CD14-positive monocyte (primary cell): Measurements from ENCODE around the gene GRK3. TPM values are rescaled to one million over a fixed set of nuclear protein-coding genes. Genes with fewer than 3 reads are reported as not detected.
"Not testable (repeated sequence)": the region's sequence is repeated elsewhere in the genome, so short reads cannot be mapped to it uniquely, and the experiment has no call there.

Experiments used
- DNase-seq, 3 donors: peaks; one replicate each; pipeline ENCODE4 v3.0.0-alpha.2; 2011 to 2022
- H2AFZ ChIP-seq: 2 replicates; pipeline ENCODE4 v1.6.0; 2012; ENCODE audit warnings: mild to moderate bottlenecking, low read depth, low read length, inconsistent platforms; ENCODE audit not compliant: insufficient read depth, poor library complexity, severe bottlenecking
- H3K27ac ChIP-seq, 2 donors: 1 replicate in 1 of 2; 2 replicates in 1 of 2; pipeline ENCODE4 v1.5.1; 2012 to 2013; ENCODE audit warnings: low read length in 2 of 2, control low read depth in 1 of 2, inconsistent platforms in 1 of 2, low read depth in 1 of 2, mild to moderate bottlenecking in 1 of 2
- H3K27me3 ChIP-seq, 2 donors: one replicate each; pipeline versions ENCODE4 v1.6.0 to v1.6.1; 2011 to 2013; ENCODE audit warnings: low read length in 2 of 2; ENCODE audit not compliant: control insufficient read depth in 2 of 2, insufficient read depth in 2 of 2
- H3K36me3 ChIP-seq, 2 donors: replicated peaks in 1 of 2; 1 replicate in 1 of 2; 2 replicates in 1 of 2; pipeline versions ENCODE4 v1.5.1 to v1.6.1; 2012 to 2013; ENCODE audit warnings: low read length in 2 of 2, control low read depth in 1 of 2, inconsistent platforms in 1 of 2, mild to moderate bottlenecking in 1 of 2; ENCODE audit not compliant: insufficient read depth in 2 of 2, control insufficient read depth in 1 of 2
- H3K4me1 ChIP-seq, 2 donors: 1 replicate in 1 of 2; 2 replicates in 1 of 2; pipeline versions ENCODE4 v1.5.1 to v1.6.1; 2012 to 2013; ENCODE audit warnings: low read length in 2 of 2, control low read depth in 1 of 2, inconsistent platforms in 1 of 2, mild to moderate bottlenecking in 1 of 2, moderate library complexity in 1 of 2; ENCODE audit not compliant: insufficient read depth in 2 of 2, control insufficient read depth in 1 of 2
- H3K4me2 ChIP-seq: replicated peaks from 2 replicates; pipeline ENCODE3; 2012; ENCODE audit warnings: low read length, moderate library complexity, mild to moderate bottlenecking; ENCODE audit not compliant: poor library complexity, severe bottlenecking; ENCODE audit errors: extremely low read depth
- H3K4me3 ChIP-seq, 3 experiments: fragments of 200-600 bp in 1 of 3; sonication (generic) in 1 of 3; replicated peaks in 1 of 3; 1 replicate in 2 of 3; 2 replicates in 1 of 3; pipeline ENCODE4 v1.5.1; 2011 to 2013; ENCODE audit warnings: low read length in 3 of 3, mild to moderate bottlenecking in 3 of 3, control low read depth in 2 of 3, low read depth in 2 of 3, inconsistent platforms in 1 of 3, moderate library complexity in 1 of 3
- H3K79me2 ChIP-seq: 2 replicates; pipeline ENCODE4 v1.6.0; 2012; ENCODE audit warnings: mild to moderate bottlenecking, control low read depth, inconsistent platforms, low read length, moderate library complexity; ENCODE audit not compliant: insufficient read depth
- H3K9ac ChIP-seq: 2 replicates; pipeline ENCODE4 v1.6.0; 2017; ENCODE audit warnings: low read length, mild to moderate bottlenecking; ENCODE audit not compliant: insufficient read depth, poor library complexity, severe bottlenecking
- H3K9me3 ChIP-seq, 2 donors: replicated peaks in 1 of 2; 1 replicate in 1 of 2; 2 replicates in 1 of 2; pipeline versions ENCODE4 v1.5.1 to v1.6.1; 2012 to 2013; ENCODE audit warnings: low read length in 2 of 2, control low read depth in 1 of 2; ENCODE audit not compliant: control insufficient read depth in 1 of 2, insufficient read depth in 1 of 2
- H4K20me1 ChIP-seq: 2 replicates; pipeline ENCODE4 v1.6.0; 2012; ENCODE audit warnings: mild to moderate bottlenecking, low read length, control low read depth, moderate library complexity; ENCODE audit not compliant: insufficient read depth
- H3K27ac Mint-ChIP-seq, 7 donors: one replicate each; pipeline ENCODE4 v1.8.0; 2020; ENCODE audit warnings: mild to moderate bottlenecking in 7 of 7, mixed read lengths in 7 of 7, moderate library complexity in 6 of 7, inconsistent platforms in 2 of 7
- H3K27me3 Mint-ChIP-seq, 3 donors: one replicate each; pipeline ENCODE4 v1.8.0; 2021 to 2022; ENCODE audit warnings: low read depth in 3 of 3, mild to moderate bottlenecking in 3 of 3, mixed read lengths in 3 of 3, moderate library complexity in 3 of 3, inconsistent platforms in 1 of 3
- H3K36me3 Mint-ChIP-seq, 2 donors: one replicate each; pipeline ENCODE4 v1.8.0; 2020; ENCODE audit warnings: mixed read lengths in 2 of 2, inconsistent platforms in 1 of 2, mild to moderate bottlenecking in 1 of 2
- H3K4me1 Mint-ChIP-seq: one replicate; pipeline ENCODE4 v1.8.0; 2020; ENCODE audit warnings: mild to moderate bottlenecking, mixed read lengths
- H3K4me3 Mint-ChIP-seq, 2 donors: one replicate each; pipeline ENCODE4 v1.8.0; 2020; ENCODE audit warnings: mild to moderate bottlenecking in 2 of 2, mixed read lengths in 2 of 2, moderate library complexity in 1 of 2
- H3K9me3 Mint-ChIP-seq, 7 donors: one replicate each; pipeline ENCODE4 v1.8.0; 2020 to 2022; ENCODE audit warnings: mixed read lengths in 7 of 7, mild to moderate bottlenecking in 6 of 7, moderate library complexity in 6 of 7, inconsistent platforms in 2 of 7
- WGBS: methylation state at CpG from one replicate; pipeline ENCODE4 v1.1.5; 2013; ENCODE audit warnings: missing lambda C conversion rate; ENCODE audit not compliant: insufficient coverage; 5-methylcytosine and 5-hydroxymethylcytosine counted together
- intact Hi-C, 2 donors: fragments of 100-400 bp; cut with micrococcal nuclease; formaldehyde crosslinking; loops; one replicate each; pipeline versions ENCODE4 v1.15.0 to v1.15.1; 2023
- polyA plus RNA-seq, 3 donors: library from polyadenylated mRNA; depleted of rRNA in 1 of 3; unstranded in 2 of 3; stranded (reverse) in 1 of 3; fragments of 300-500 nt in 2 of 3; fragments of >200 nt in 1 of 3; fragmentation: Illumina TruSeq in 2 of 3; gene quantifications; 1 replicate in 2 of 3; 2 replicates in 1 of 3; pipeline ENCODE4 v1.2.3, GENCODE V29; 2012 to 2021
- TF ChIP-seq, protein P1 (sequence below): fragments of 200-600 bp; IDR thresholded peaks from one replicate; pipeline ENCODE4 v1.8.0; 2022; ENCODE audit warnings: antibody characterized with exemption, mild to moderate bottlenecking

Gene GRK3
- polyA plus RNA-seq, 3 donors, result 8.3 to 33.3 (median 9.6) TPM

DNA sequence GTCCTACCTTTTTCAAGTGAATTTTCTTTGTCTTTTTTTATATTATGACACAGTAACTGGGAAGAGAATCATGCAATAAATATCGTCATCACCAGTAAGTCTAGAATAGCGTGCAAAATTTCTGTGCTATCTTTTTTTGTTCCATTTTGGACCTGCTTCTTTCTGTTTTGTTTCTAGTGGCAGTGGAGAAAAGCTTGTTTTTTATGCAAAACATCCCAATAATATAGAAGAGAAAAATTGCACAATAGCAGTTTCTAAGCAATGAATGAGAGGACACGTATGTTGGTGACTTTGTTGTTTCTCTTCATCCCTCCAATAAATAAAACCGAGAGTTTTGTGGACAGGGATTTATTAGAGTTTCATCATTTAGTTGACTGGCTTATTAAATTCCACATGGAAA is 10.3 kb downstream of the GRK3 start:
- Histone ChIP-seq H4K20me1 (peaks cover 100% of the 10 kb centered on the region), H3K27me3 (no peaks in the 10 kb centered on the region), H3K4me2 (no peak overlapping the region), H3K9ac (no peak overlapping the region), H2AFZ (no peak overlapping the region), H3K36me3 (peaks cover 0 to 27% of the 10 kb centered on the region in 2 donors), H3K79me2 (peaks cover 99% of the 10 kb centered on the region), H3K4me1 (peaks cover 29 to 56% of the 10 kb centered on the region in 2 donors), H3K4me3 (no peak overlapping the region), H3K27ac (peak overlapping the region in 1 of 2 donors; percentile 27), H3K9me3 (peaks cover 0 to 4% of the 10 kb centered on the region in 2 donors)
- H3K27me3 Mint-ChIP-seq, result peaks cover 0 to 5% (median 1%) of the 10 kb centered on the region in 3 donors
- H3K4me3 Mint-ChIP-seq, result no peak overlapping the region
- TF ChIP-seq, protein P1, sequence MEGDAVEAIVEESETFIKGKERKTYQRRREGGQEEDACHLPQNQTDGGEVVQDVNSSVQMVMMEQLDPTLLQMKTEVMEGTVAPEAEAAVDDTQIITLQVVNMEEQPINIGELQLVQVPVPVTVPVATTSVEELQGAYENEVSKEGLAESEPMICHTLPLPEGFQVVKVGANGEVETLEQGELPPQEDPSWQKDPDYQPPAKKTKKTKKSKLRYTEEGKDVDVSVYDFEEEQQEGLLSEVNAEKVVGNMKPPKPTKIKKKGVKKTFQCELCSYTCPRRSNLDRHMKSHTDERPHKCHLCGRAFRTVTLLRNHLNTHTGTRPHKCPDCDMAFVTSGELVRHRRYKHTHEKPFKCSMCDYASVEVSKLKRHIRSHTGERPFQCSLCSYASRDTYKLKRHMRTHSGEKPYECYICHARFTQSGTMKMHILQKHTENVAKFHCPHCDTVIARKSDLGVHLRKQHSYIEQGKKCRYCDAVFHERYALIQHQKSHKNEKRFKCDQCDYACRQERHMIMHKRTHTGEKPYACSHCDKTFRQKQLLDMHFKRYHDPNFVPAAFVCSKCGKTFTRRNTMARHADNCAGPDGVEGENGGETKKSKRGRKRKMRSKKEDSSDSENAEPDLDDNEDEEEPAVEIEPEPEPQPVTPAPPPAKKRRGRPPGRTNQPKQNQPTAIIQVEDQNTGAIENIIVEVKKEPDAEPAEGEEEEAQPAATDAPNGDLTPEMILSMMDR, result no peak
- H3K36me3 Mint-ChIP-seq, result peaks cover 28 to 38% of the 10 kb centered on the region in 2 donors
- H3K9me3 Mint-ChIP-seq, result peaks cover 2 to 5% (median 4%) of the 10 kb centered on the region in 7 donors
- intact Hi-C loops, result no loop called here
- WGBS, result no CpG with 5 or more reads among the region's 4 CpGs
- H3K27ac Mint-ChIP-seq, result no peak overlapping the region
- H3K4me1 Mint-ChIP-seq, result peaks cover 62% of the 10 kb centered on the region
- DNase-seq, result no peak

DNA sequence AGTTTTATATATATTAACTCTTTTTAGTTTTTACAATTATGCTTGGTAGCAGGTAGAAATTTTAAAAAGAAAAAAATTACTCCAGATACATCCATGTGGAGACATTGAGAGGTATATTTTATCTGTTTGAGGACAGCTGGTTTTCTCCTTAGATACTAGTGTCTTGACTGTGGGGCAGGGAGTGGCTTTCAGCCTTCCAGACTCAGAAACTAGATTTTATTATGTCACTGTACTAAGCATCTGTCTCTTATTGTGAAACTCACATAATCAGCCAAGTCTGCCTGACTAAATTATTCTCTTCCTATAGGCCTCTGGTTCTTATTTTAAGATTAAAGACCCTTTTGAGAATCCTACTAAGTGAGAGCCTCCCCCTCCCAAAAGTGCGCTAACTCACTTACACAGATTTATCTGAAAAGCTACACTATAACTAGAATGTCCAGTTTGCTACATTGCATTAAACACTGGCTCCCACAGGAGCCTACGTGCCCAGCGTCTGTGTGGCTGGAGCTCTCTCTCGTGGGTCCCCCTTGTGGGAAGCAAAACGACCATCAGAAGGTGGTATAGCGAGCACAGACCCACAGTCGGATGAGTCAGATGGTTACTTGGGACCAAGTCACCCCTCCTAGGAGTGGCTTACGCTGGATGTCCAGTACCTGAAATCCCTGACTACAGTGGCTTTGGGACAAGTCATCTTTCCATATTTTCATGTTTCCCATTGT is 11.4 kb downstream of the GRK3 start:
- 92% methylated on average over 5 of the region's 8 CpGs for WGBS
- peaks cover 18 to 45% of the 10 kb centered on the region in 2 donors for H3K4me1 ChIP-seq
- H3K9me3 ChIP-seq, H3K9me3 Mint-ChIP-seq, intact Hi-C loops, H3K27me3 Mint-ChIP-seq, H3K4me3 ChIP-seq, DNase-seq, H3K27me3 ChIP-seq, H3K27ac Mint-ChIP-seq, H3K4me3 Mint-ChIP-seq, H3K9ac ChIP-seq, H2AFZ ChIP-seq, H3K4me2 ChIP-seq: not testable (repeated sequence)
- peak overlapping the region in 1 of 2 donors; percentile 35 for H3K27ac ChIP-seq
- peaks cover 51% of the 10 kb centered on the region for H3K4me1 Mint-ChIP-seq
- peaks cover 99% of the 10 kb centered on the region for H3K79me2 ChIP-seq
- peaks cover 23 to 37% of the 10 kb centered on the region in 2 donors for H3K36me3 Mint-ChIP-seq
- H4K20me1 ChIP-seq, result peaks cover 100% of the 10 kb centered on the region
- peaks cover 0 to 27% of the 10 kb centered on the region in 2 donors for H3K36me3 ChIP-seq

DNA sequence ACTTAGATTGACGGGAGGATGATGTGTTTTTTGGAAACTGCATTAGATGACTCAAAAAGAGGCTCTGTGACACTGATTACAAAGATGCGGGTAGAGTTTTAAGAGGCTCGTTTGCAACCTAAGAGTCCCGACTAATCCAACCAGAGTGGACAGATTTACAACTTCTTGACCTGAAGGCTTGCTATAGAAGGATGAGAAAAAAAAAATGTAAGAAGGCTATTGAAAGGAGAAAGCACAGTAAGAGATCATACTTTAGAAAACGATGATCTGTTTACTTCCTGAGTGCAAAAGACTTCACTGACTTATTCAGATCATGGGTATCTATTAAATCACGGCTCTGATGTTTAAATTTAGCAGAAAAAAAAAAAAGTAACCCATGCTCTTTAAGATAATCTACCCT is 17.0 kb downstream of the GRK3 start:
- H3K4me3 ChIP-seq, H3K27ac ChIP-seq, DNase-seq, H3K4me2 ChIP-seq, H3K27me3 Mint-ChIP-seq, H3K27me3 ChIP-seq, H2AFZ ChIP-seq, H3K9ac ChIP-seq, H3K27ac Mint-ChIP-seq, H3K4me3 Mint-ChIP-seq, H3K9me3 ChIP-seq: not testable (repeated sequence)
- H3K36me3 Mint-ChIP-seq, result peaks cover 13 to 30% of the 10 kb centered on the region in 2 donors
- H3K9me3 Mint-ChIP-seq, result peaks cover 3 to 11% (median 6%) of the 10 kb centered on the region in 7 donors
- peaks cover 99% of the 10 kb centered on the region for H3K79me2 ChIP-seq
- intact Hi-C loops, result loop anchor here in 1 of 2 donors (5.0 kb wide), 1 partner anchor 34 kb away; no protein-coding TSS in a partner anchor
- peaks cover 100% of the 10 kb centered on the region for H4K20me1 ChIP-seq
- peaks cover 35% of the 10 kb centered on the region for H3K4me1 Mint-ChIP-seq
- no CpG with 5 or more reads among the region's 6 CpGs for WGBS
- H3K4me1 ChIP-seq, result peaks cover 11 to 13% of the 10 kb centered on the region in 2 donors
- peaks cover 0 to 21% of the 10 kb centered on the region in 2 donors for H3K36me3 ChIP-seq
